ENCODE results near the gene ASRGL1. TPM values are rescaled to one million over a fixed set of nuclear protein-coding genes. Genes with fewer than 3 reads are reported as not detected.

The ASRGL1 gene
- total RNA-seq, 2 donors from 2014 or later: 0.74 to 7.0 TPM

- Histone ChIP-seq H3K9me3 (no peaks in the 10 kb centered on the region), H3K4me1 (peaks cover 0 to 8% of the 10 kb centered on the region in 2 donors), H3K27ac (no peak overlapping the region), H3K4me3 (no peak overlapping the region), H3K27me3 (no peaks in the 10 kb centered on the region), H3K36me3 (no peaks in the 10 kb centered on the region)
- DNase-seq (ENCODE audit: low spot score): no peak
- no peak for TF ChIP-seq CTCF (IDR thresholded peaks at IDR 0.05)
These were observed 53.0 kb downstream of the ASRGL1 start for GRCh38 chr11:62390237-62390636.

GRCh38 chr11:62390722-62391121 lies 53.5 kb downstream of the ASRGL1 start:
- DNase-seq (ENCODE audit: low spot score): no peak
- no peak overlapping the region for H3K4me3 ChIP-seq

GRCh38 chr11:62391642-62392425 lies 54.6 kb downstream of the ASRGL1 start:
- no peaks in the 10 kb centered on the region for H3K36me3 ChIP-seq
- no peaks in the 10 kb centered on the region for H3K27me3 ChIP-seq
- H3K4me1 ChIP-seq: peaks cover 0 to 15% of the 10 kb centered on the region in 2 donors
- no peak for DNase-seq (ENCODE audit: low spot score)
- no peak overlapping the region for H3K4me3 ChIP-seq
- no peak for TF ChIP-seq CTCF (IDR thresholded peaks at IDR 0.05)
- no peak overlapping the region for H3K27ac ChIP-seq
- H3K9me3 ChIP-seq: no peaks in the 10 kb centered on the region

More at GRCh38 chr11:62390722-62391121, 53.5 kb downstream of the ASRGL1 start:
- H3K27ac ChIP-seq: no peak overlapping the region
- no peaks in the 10 kb centered on the region for H3K9me3 ChIP-seq
- H3K36me3 ChIP-seq: no peaks in the 10 kb centered on the region
- no peaks in the 10 kb centered on the region for H3K27me3 ChIP-seq
- no peak for TF ChIP-seq CTCF (IDR thresholded peaks at IDR 0.05)
- H3K4me1 ChIP-seq: peaks cover 0 to 11% of the 10 kb centered on the region in 2 donors

- Histone ChIP-seq H3K27me3 (no peaks in the 10 kb centered on the region), H3K4me1 (peaks cover 0 to 22% of the 10 kb centered on the region in 2 donors), H3K9me3 (no peaks in the 10 kb centered on the region), H3K27ac (no peak overlapping the region), H3K4me3 (no peak overlapping the region), H3K36me3 (no peaks in the 10 kb centered on the region)
- no peak for DNase-seq (ENCODE audit: low spot score)
- TF ChIP-seq CTCF (IDR thresholded peaks at IDR 0.05): no peak
These were observed 55.3 kb downstream of the ASRGL1 start for GRCh38 chr11:62392506-62392905.

DNA sequence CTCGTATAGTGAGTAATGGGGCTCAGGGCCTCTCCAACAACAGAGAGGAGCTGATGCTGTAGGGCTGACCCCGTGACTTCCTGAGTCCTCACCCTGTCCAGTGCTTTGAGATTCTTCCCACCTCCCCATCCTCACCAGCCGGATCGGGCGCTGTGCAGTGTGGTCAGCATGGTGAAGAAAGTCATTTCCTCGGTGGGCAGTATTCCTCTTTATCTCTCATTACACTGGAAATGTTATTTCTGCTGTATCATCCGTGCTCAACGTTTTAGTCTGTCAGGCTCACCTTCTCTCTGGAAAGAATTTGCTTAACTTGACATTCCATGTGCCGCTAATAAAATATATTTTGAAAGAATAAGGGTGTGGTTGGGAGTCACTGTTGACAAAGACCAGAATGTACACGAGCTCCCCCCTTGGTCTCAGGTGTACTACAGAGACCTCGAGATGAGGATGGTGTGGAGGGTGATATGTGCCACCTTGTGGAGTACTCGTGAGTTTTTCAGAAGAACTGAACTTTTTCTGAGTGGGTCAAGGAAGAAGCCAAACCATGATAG lies 55.9 kb downstream of the ASRGL1 start:
- TF ChIP-seq CTCF (IDR thresholded peaks at IDR 0.05): no peak
- DNase-seq (ENCODE audit: low spot score): no peak
- peaks cover 0 to 28% of the 10 kb centered on the region in 2 donors for H3K4me1 ChIP-seq
- H3K4me3 ChIP-seq: no peak overlapping the region
- no peaks in the 10 kb centered on the region for H3K36me3 ChIP-seq
- H3K9me3 ChIP-seq: no peaks in the 10 kb centered on the region
- no peaks in the 10 kb centered on the region for H3K27me3 ChIP-seq
- H3K27ac ChIP-seq: no peak overlapping the region
